Erythroblast (primary cell): ENCODE results near the gene VSTM2L.

ENCODE experiments used
- GATA1 ChIP-seq: IDR thresholded peaks from 2 replicates; pipeline ENCODE4 v1.6.1; 2011; ENCODE audit warnings: low read depth, mild to moderate bottlenecking, control low read depth, low read length, moderate library complexity
- POLR2A ChIP-seq: IDR thresholded peaks from 2 replicates; pipeline ENCODE4 v1.6.1; 2011; ENCODE audit warnings: mild to moderate bottlenecking, low read length

DNA sequence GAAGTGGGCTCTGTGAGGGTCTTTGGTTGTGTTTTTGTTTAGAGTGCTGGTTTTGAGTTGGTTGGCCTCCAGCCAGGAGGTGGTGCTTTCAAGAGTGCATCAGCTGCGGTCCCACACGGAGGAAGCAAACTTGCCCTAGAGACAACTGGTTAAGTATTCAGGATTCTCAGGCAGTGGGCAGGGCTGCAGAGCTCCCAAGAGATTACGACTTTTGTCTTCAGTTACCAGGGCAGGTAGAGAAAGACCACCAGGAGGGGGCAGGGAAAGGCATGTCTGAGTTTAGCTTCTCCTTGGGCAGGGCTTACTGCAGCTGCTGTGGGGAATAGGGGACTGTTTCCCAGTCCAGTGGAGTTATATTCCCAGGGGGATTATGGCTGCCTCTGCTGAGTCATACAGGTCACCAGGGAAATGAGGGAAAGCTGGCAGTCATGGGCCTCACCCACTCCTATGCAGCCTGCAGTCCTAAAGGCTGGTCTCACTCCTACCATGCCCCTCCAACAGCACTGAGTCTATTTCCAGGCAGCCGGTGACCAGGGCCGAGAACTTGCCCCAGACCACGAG is 66.0 kb downstream of the VSTM2L start:
- no peak for TF ChIP-seq POLR2A
- TF ChIP-seq GATA1, result no peak
